ENCODE results near the gene WBP1.

WBP1 gene

DNA sequence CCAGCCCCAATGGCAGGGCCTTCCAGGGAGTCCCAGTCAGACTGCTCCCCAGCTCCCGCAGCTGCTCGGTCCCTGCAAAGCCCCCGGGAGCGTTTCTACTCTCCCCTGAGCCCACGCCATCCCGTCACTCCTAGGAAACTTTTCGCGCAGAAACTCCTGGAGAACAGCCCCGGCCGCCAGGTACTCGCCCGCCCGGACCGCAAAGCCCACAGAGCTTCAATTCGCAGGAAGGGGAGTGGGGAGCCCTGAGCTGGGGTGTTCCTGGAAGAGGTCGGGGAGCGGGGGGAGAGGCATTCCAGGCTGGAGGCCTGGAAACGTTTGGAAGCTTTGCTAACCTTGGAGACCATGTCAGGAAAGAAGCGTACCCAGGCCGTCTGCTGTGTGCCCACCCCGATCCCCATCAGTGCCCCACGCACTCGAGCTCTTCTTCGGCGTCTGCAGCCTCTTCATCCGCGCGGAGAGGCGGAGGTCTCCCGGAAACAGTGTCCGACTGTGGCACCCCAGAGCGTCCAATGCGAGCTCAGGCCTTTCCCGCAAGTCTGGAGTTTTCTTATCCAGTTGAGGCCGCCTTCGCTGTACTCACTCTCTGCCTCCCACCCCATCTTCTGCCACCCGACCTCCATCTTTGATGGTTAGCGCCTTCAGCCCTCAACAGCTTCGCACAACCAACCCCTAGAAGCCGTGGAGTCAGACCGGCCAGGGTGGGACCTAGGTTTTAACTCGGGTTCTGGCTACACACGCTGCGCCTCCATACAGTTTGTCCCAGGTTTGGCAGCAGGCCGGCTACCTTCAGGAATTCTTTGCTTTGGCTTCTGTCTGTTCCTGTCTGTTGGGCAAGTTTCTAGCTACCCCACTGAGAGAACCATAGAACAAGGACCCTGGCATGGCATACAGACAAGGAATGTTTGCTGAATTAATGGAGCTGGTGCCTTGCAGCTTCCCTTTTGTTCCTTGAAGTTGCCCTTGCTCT lies 45.6 kb downstream of the WBP1 start:
- Histone ChIP-seq H3K9ac (ENCODE audit: low read depth in 1 of 2, low read length in 2 of 2) (peak overlapping the region; percentile 92 to 94), H3K4me1 (ENCODE audit: control insufficient read depth in 2 of 2, insufficient read depth in 2 of 2, low read length in 2 of 2) (peaks cover 41 to 48% of the 10 kb centered on the region in 2 donors), H3K4me3 (ENCODE audit: low read length in 2 of 2) (peak overlapping the region; percentile 85 to 90), H3K27me3 (ENCODE audit: control insufficient read depth in 2 of 2, insufficient read depth in 2 of 2, low read length in 2 of 2) (peaks cover 10 to 15% of the 10 kb centered on the region in 2 donors), H3K36me3 (ENCODE audit: control insufficient read depth in 2 of 2, insufficient read depth in 2 of 2, low read length in 2 of 2) (peaks cover 7 to 12% of the 10 kb centered on the region in 2 donors), H3K9me3 (ENCODE audit: control insufficient read depth in 2 of 2, low read length in 2 of 2) (no peaks in the 10 kb centered on the region), H3K27ac (ENCODE audit: low read depth in 2 of 2, low read length in 2 of 2) (peak overlapping the region; percentile 86 to 91)

- H3K36me3 ChIP-seq (ENCODE audit: control insufficient read depth in 2 of 2, insufficient read depth in 2 of 2, low read length in 2 of 2): peaks cover 7 to 12% of the 10 kb centered on the region in 2 donors
- peaks cover 8 to 9% of the 10 kb centered on the region in 2 donors for H3K27me3 ChIP-seq (ENCODE audit: control insufficient read depth in 2 of 2, insufficient read depth in 2 of 2, low read length in 2 of 2)
- no peak overlapping the region for H3K9ac ChIP-seq (ENCODE audit: low read depth in 1 of 2, low read length in 2 of 2)
- H3K4me3 ChIP-seq (ENCODE audit: low read length in 2 of 2): no peak overlapping the region
- no peaks in the 10 kb centered on the region for H3K9me3 ChIP-seq (ENCODE audit: control insufficient read depth in 2 of 2, low read length in 2 of 2)
- H3K4me1 ChIP-seq (ENCODE audit: control insufficient read depth in 2 of 2, insufficient read depth in 2 of 2, low read length in 2 of 2): peaks cover 34 to 40% of the 10 kb centered on the region in 2 donors
- no peak overlapping the region for H3K27ac ChIP-seq (ENCODE audit: low read depth in 2 of 2, low read length in 2 of 2)
Measured at GRCh38 chr2:74504591-74504990, 46.4 kb downstream of the WBP1 start.

GRCh38 chr2:74505448-74506246 lies 47.4 kb downstream of the WBP1 start:
- Histone ChIP-seq H3K27ac (ENCODE audit: low read depth in 2 of 2, low read length in 2 of 2) (no peak overlapping the region), H3K9me3 (ENCODE audit: control insufficient read depth in 2 of 2, low read length in 2 of 2) (no peaks in the 10 kb centered on the region), H3K27me3 (ENCODE audit: control insufficient read depth in 2 of 2, insufficient read depth in 2 of 2, low read length in 2 of 2) (peaks cover 9 to 10% of the 10 kb centered on the region in 2 donors), H3K36me3 (ENCODE audit: control insufficient read depth in 2 of 2, insufficient read depth in 2 of 2, low read length in 2 of 2) (peaks cover 7 to 12% of the 10 kb centered on the region in 2 donors), H3K4me1 (ENCODE audit: control insufficient read depth in 2 of 2, insufficient read depth in 2 of 2, low read length in 2 of 2) (peaks cover 29 to 36% of the 10 kb centered on the region in 2 donors), H3K9ac (ENCODE audit: low read depth in 1 of 2, low read length in 2 of 2) (no peak overlapping the region), H3K4me3 (ENCODE audit: low read length in 2 of 2) (peak overlapping the region; percentile 2 to 41)

- H3K36me3 ChIP-seq (ENCODE audit: control insufficient read depth in 2 of 2, insufficient read depth in 2 of 2, low read length in 2 of 2): peaks cover 7 to 12% of the 10 kb centered on the region in 2 donors
- peaks cover 22 to 23% of the 10 kb centered on the region in 2 donors for H3K27me3 ChIP-seq (ENCODE audit: control insufficient read depth in 2 of 2, insufficient read depth in 2 of 2, low read length in 2 of 2)
- H3K27ac ChIP-seq (ENCODE audit: low read depth in 2 of 2, low read length in 2 of 2): peak within 1 kb of the TSS; percentile 100
- peak within 1 kb of the TSS; percentile 99 to 100 for H3K9ac ChIP-seq (ENCODE audit: low read depth in 1 of 2, low read length in 2 of 2)
- H3K9me3 ChIP-seq (ENCODE audit: control insufficient read depth in 2 of 2, low read length in 2 of 2): no peaks in the 10 kb centered on the region
- peak within 1 kb of the TSS; percentile 97 to 100 for H3K4me3 ChIP-seq (ENCODE audit: low read length in 2 of 2)
- H3K4me1 ChIP-seq (ENCODE audit: control insufficient read depth in 2 of 2, insufficient read depth in 2 of 2, low read length in 2 of 2): peaks cover 24 to 36% of the 10 kb centered on the region in 2 donors
Measured at GRCh38 chr2:74507145-74507925, 49.1 kb downstream of the WBP1 start, which contains the start of gene PCGF1. Gene PCGF1 (minus strand): TSS chr2:74507695. CDS start chr2:74507668, 27 bp downstream.

- Histone ChIP-seq H3K36me3 (ENCODE audit: control insufficient read depth in 2 of 2, insufficient read depth in 2 of 2, low read length in 2 of 2) (peaks cover 7 to 12% of the 10 kb centered on the region in 2 donors), H3K9ac (ENCODE audit: low read depth in 1 of 2, low read length in 2 of 2) (peak overlapping the region; percentile 99 to 100), H3K4me3 (ENCODE audit: low read length in 2 of 2) (peak overlapping the region; percentile 97 to 100), H3K27me3 (ENCODE audit: control insufficient read depth in 2 of 2, insufficient read depth in 2 of 2, low read length in 2 of 2) (peaks cover 22 to 29% of the 10 kb centered on the region in 2 donors), H3K9me3 (ENCODE audit: control insufficient read depth in 2 of 2, low read length in 2 of 2) (no peaks in the 10 kb centered on the region), H3K4me1 (ENCODE audit: control insufficient read depth in 2 of 2, insufficient read depth in 2 of 2, low read length in 2 of 2) (peaks cover 24 to 36% of the 10 kb centered on the region in 2 donors), H3K27ac (ENCODE audit: low read depth in 2 of 2, low read length in 2 of 2) (peak overlapping the region; percentile 100)
Measured at GRCh38 chr2:74507926-74508520, 49.8 kb downstream of the WBP1 start.

DNA sequence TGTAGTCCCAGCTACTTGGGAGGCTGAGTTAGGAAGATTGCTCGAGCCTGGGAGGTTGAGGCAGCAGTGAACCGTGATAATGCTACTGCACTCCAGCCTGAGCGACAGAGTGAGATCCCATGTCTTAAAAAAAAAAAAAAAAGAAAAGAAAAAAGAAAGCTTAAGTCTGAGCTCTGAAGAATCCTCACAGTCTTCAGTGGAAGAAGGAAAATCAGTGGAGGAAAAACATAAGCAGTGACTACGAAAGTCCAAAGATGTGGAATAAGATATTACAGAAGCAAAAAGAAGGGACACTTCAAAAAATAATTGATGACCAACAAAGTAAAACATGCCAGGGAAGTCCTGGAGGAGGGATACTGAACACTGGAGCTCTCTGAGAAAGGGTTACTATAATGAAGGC lies 52.0 kb downstream of the WBP1 start:
- Histone ChIP-seq H3K27ac (ENCODE audit: low read depth in 2 of 2, low read length in 2 of 2) (no peak overlapping the region), H3K9me3 (ENCODE audit: control insufficient read depth in 2 of 2, low read length in 2 of 2) (no peaks in the 10 kb centered on the region), H3K27me3 (ENCODE audit: control insufficient read depth in 2 of 2, insufficient read depth in 2 of 2, low read length in 2 of 2) (peaks cover 37 to 46% of the 10 kb centered on the region in 2 donors), H3K4me1 (ENCODE audit: control insufficient read depth in 2 of 2, insufficient read depth in 2 of 2, low read length in 2 of 2) (peaks cover 13 to 28% of the 10 kb centered on the region in 2 donors), H3K36me3 (ENCODE audit: control insufficient read depth in 2 of 2, insufficient read depth in 2 of 2, low read length in 2 of 2) (peaks cover 7 to 9% of the 10 kb centered on the region in 2 donors), H3K9ac (ENCODE audit: low read depth in 1 of 2, low read length in 2 of 2) (no peak overlapping the region), H3K4me3 (ENCODE audit: low read length in 2 of 2) (no peak overlapping the region)
